ENCODE results near the gene CEACAM6. TPM values are rescaled to one million over a fixed set of nuclear protein-coding genes. Genes with fewer than 3 reads are reported as not detected.

The CEACAM6 gene
- total and polyA plus RNA-seq, 2 donors (not counting 1 experiment from before 2014, with no cell fraction given): not detected

- no peak overlapping the region for H3K9ac ChIP-seq (ENCODE audit: low read length)
- H3K27me3 ChIP-seq (replicated peaks in 1 of 4; ENCODE audit: control extremely low read depth in 1 of 4, control insufficient read depth in 3 of 4, insufficient read depth in 4 of 4, low read length in 3 of 4): peaks cover 0 to 4% (median 0%) of the 10 kb centered on the region in 4 experiments
- ATAC-seq (ENCODE audit: low read depth) (no peak), DNase-seq (no peak)
- Mint-ChIP-seq H3K4me3 (no peak overlapping the region), H3K9me3 (ENCODE audit: insufficient read depth) (no peaks in the 10 kb centered on the region), H3K27ac (no peak overlapping the region), H3K4me1 (no peaks in the 10 kb centered on the region), H3K27me3 (peaks cover 25% of the 10 kb centered on the region)
- no peak overlapping the region for H2AFZ ChIP-seq (ENCODE audit: insufficient read depth, low read depth, low read length, poor library complexity, severe bottlenecking)
- POLR2A ChIA-PET: no interaction called here
- no peaks in the 10 kb centered on the region for H3K36me3 ChIP-seq (replicated peaks in 1 of 2; ENCODE audit: control extremely low read depth in 1 of 2, control insufficient read depth in 1 of 2, extremely low read depth in 1 of 2, insufficient read depth in 2 of 2, low read length in 1 of 2)
- no peak overlapping the region for H3K4me3 ChIP-seq (ENCODE audit: control extremely low read depth in 1 of 5, extremely low read depth in 1 of 5, insufficient read depth in 1 of 5, low read depth in 2 of 5, low read length in 4 of 5)
- H3K4me2 ChIP-seq (replicated peaks; ENCODE audit: low read depth, low read length, poor library complexity, severe bottlenecking): no peak overlapping the region
- H3K79me2 ChIP-seq (ENCODE audit: control insufficient read depth, insufficient read depth, low read length): no peaks in the 10 kb centered on the region
- H3K27ac ChIP-seq (ENCODE audit: low read length in 2 of 2): no peak overlapping the region
- H3K9me3 ChIP-seq (ENCODE audit: control extremely low read depth in 1 of 3, control insufficient read depth in 2 of 3, insufficient read depth in 1 of 3, low read length in 2 of 3): no peaks in the 10 kb centered on the region
- no peaks in the 10 kb centered on the region for H4K20me1 ChIP-seq (ENCODE audit: control insufficient read depth, insufficient read depth, low read length, poor library complexity, severe bottlenecking)
- H3K4me1 ChIP-seq (ENCODE audit: control insufficient read depth in 2 of 2, insufficient read depth in 2 of 2, low read length in 2 of 2): no peaks in the 10 kb centered on the region
- WGBS (ENCODE audit: insufficient coverage): no CpG with 5 or more reads among the region's 4 CpGs
- intact Hi-C loops (cut with micrococcal nuclease): no loop called here
- CTCF ChIA-PET: interaction anchor here (0.9 to 1.1 kb wide), 2 partner anchors 16 to 17 kb away, joined by 3 to 4 read pairs; no protein-coding TSS in a partner anchor
- TF ChIP-seq EZH2 (IDR thresholded peaks at IDR 0.05; ENCODE audit: borderline replicate concordance, insufficient read depth, low read depth, low read length, poor library complexity, severe bottlenecking): no peak
- TF ChIP-seq, protein P1, sequence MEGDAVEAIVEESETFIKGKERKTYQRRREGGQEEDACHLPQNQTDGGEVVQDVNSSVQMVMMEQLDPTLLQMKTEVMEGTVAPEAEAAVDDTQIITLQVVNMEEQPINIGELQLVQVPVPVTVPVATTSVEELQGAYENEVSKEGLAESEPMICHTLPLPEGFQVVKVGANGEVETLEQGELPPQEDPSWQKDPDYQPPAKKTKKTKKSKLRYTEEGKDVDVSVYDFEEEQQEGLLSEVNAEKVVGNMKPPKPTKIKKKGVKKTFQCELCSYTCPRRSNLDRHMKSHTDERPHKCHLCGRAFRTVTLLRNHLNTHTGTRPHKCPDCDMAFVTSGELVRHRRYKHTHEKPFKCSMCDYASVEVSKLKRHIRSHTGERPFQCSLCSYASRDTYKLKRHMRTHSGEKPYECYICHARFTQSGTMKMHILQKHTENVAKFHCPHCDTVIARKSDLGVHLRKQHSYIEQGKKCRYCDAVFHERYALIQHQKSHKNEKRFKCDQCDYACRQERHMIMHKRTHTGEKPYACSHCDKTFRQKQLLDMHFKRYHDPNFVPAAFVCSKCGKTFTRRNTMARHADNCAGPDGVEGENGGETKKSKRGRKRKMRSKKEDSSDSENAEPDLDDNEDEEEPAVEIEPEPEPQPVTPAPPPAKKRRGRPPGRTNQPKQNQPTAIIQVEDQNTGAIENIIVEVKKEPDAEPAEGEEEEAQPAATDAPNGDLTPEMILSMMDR (IDR thresholded peaks at IDR 0.05): no peak
These were observed 14.3 kb downstream of the CEACAM6 start for GRCh38 chr19:41769608-41770007.

GRCh38 chr19:41771410-41771809 lies 16.1 kb downstream of the CEACAM6 start:
- DNase-seq (no peak), ATAC-seq (ENCODE audit: low read depth) (no peak)
- no peaks in the 10 kb centered on the region for H3K4me1 Mint-ChIP-seq
- H3K9me3 Mint-ChIP-seq (ENCODE audit: insufficient read depth): no peaks in the 10 kb centered on the region
- ChIA-PET CTCF (interaction anchor here (0.5 to 3.6 kb wide), 3 partner anchors 9 to 64 kb away, joined by 3 to 21 read pairs (median 6); partner anchors contain the start of gene CEACAM6), POLR2A (no interaction called here)
- no peaks in the 10 kb centered on the region for H4K20me1 ChIP-seq (ENCODE audit: control insufficient read depth, insufficient read depth, low read length, poor library complexity, severe bottlenecking)
- no peak overlapping the region for H3K9ac ChIP-seq (ENCODE audit: low read length)
- intact Hi-C loops (cut with micrococcal nuclease): no loop called here
- H3K27ac ChIP-seq (ENCODE audit: low read length in 2 of 2): no peak overlapping the region
- peaks cover 16% of the 10 kb centered on the region for H3K27me3 Mint-ChIP-seq
- H3K4me3 ChIP-seq (ENCODE audit: control extremely low read depth in 1 of 5, extremely low read depth in 1 of 5, insufficient read depth in 1 of 5, low read depth in 2 of 5, low read length in 4 of 5): no peak overlapping the region
- no peak for TF ChIP-seq EZH2 (IDR thresholded peaks at IDR 0.05; ENCODE audit: borderline replicate concordance, insufficient read depth, low read depth, low read length, poor library complexity, severe bottlenecking)
- TF ChIP-seq, protein P1 (IDR thresholded peaks at IDR 0.05): no peak
- no peak overlapping the region for H3K27ac Mint-ChIP-seq
- H3K36me3 ChIP-seq (replicated peaks in 1 of 2; ENCODE audit: control extremely low read depth in 1 of 2, control insufficient read depth in 1 of 2, extremely low read depth in 1 of 2, insufficient read depth in 2 of 2, low read length in 1 of 2): no peaks in the 10 kb centered on the region
- WGBS (ENCODE audit: insufficient coverage): no CpG with 5 or more reads among the region's 2 CpGs
- H3K79me2 ChIP-seq (ENCODE audit: control insufficient read depth, insufficient read depth, low read length): no peaks in the 10 kb centered on the region
- no peaks in the 10 kb centered on the region for H3K9me3 ChIP-seq (ENCODE audit: control extremely low read depth in 1 of 3, control insufficient read depth in 2 of 3, insufficient read depth in 1 of 3, low read length in 2 of 3)
- no peaks in the 10 kb centered on the region for H3K27me3 ChIP-seq (replicated peaks in 1 of 4; ENCODE audit: control extremely low read depth in 1 of 4, control insufficient read depth in 3 of 4, insufficient read depth in 4 of 4, low read length in 3 of 4)
- no peak overlapping the region for H3K4me2 ChIP-seq (replicated peaks; ENCODE audit: low read depth, low read length, poor library complexity, severe bottlenecking)
- H3K4me1 ChIP-seq (ENCODE audit: control insufficient read depth in 2 of 2, insufficient read depth in 2 of 2, low read length in 2 of 2): no peaks in the 10 kb centered on the region
- H3K4me3 Mint-ChIP-seq: no peak overlapping the region
- H2AFZ ChIP-seq (ENCODE audit: insufficient read depth, low read depth, low read length, poor library complexity, severe bottlenecking): no peak overlapping the region
